ENCODE results near the gene NELFCD. TPM values are rescaled to one million over a fixed set of nuclear protein-coding genes. Genes with fewer than 3 reads are reported as not detected.

The NELFCD gene
- total RNA-seq, 1 donor from 2014 or later, result 112 TPM

DNA sequence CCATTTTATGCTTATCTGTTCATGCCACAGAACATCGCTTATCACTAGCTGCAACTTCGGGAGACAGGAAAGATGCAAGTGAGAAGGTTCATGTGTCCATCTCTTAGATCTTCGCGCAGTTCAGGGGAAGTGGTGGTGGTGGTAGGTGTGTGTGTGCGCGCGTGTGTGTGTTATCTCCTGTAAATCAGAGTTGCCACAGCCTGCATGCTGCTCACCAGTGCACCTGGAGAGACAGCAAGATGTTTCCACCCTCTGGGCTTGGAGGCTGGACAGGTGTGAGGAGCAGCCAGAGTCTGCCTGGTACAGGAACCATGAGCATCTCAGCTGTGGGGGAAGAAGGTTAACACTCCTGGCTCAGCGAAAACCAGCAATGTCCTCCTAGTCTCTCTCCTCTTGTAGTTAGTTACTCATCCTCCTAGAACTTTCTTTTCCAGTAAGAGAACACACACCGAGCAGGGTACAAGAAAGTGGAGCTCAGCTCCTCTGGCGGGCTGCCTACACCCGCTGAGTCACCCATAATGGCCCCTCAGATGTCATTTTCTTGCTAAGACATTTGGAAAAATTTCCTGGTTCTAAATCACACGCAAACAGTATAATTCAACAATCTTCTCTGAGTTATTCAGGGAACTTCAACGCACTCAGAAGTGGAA, 33.0 kb downstream of the NELFCD start:
- no peak overlapping the region for H3K4me3 Mint-ChIP-seq (ENCODE audit: unreplicated experiment)
- no peaks in the 10 kb centered on the region for H3K9me3 Mint-ChIP-seq (ENCODE audit: unreplicated experiment)
- peaks cover 7% of the 10 kb centered on the region for H3K4me1 Mint-ChIP-seq (ENCODE audit: low read depth, unreplicated experiment)
- H3K27me3 Mint-ChIP-seq (ENCODE audit: unreplicated experiment), result peaks cover 4% of the 10 kb centered on the region
- H3K27ac Mint-ChIP-seq (ENCODE audit: unreplicated experiment), result no peak overlapping the region
- DNase-seq, result no peak
- TF ChIP-seq, protein P1, sequence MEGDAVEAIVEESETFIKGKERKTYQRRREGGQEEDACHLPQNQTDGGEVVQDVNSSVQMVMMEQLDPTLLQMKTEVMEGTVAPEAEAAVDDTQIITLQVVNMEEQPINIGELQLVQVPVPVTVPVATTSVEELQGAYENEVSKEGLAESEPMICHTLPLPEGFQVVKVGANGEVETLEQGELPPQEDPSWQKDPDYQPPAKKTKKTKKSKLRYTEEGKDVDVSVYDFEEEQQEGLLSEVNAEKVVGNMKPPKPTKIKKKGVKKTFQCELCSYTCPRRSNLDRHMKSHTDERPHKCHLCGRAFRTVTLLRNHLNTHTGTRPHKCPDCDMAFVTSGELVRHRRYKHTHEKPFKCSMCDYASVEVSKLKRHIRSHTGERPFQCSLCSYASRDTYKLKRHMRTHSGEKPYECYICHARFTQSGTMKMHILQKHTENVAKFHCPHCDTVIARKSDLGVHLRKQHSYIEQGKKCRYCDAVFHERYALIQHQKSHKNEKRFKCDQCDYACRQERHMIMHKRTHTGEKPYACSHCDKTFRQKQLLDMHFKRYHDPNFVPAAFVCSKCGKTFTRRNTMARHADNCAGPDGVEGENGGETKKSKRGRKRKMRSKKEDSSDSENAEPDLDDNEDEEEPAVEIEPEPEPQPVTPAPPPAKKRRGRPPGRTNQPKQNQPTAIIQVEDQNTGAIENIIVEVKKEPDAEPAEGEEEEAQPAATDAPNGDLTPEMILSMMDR (IDR thresholded peaks at IDR 0.05; ENCODE audit: partially characterized antibody, unreplicated experiment), result no peak
- H3K36me3 Mint-ChIP-seq (ENCODE audit: unreplicated experiment), result no peaks in the 10 kb centered on the region

DNA sequence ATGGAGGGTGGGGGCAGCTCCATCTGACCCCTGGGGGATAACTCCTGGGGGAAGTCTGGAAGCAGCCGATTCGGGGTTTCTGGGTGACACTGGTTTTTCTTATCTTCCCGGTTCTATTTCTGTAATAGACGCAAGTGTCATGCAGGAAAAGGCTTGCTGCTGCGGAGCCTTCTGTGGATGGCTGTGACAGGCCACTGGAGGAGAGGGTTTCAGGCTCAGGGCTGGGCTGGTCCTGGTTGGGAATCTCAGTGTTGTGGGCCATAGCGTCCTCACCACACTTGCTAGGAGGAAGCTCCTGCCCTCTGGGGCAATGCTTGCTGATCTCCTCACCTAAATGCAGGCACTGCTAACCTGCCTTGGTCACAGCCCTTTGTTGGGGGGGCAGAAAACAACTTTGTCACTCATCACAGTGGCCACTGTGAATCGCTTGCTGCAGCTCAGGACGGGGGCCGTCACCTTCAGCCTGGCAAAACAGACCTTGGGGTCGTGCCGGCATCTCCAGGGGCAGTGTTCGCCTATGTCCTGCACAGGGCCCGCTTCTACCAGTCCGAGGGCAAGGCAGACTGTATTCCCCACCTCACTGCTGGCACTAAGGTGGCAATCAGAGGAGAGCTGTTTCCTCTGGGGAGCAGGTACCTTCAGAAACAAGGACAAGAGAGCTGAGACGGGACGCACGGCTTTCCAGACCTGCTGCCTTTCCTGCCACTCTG, 33.8 kb downstream of the NELFCD start:
- Mint-ChIP-seq H3K27me3 (ENCODE audit: unreplicated experiment) (peaks cover 4% of the 10 kb centered on the region), H3K4me1 (ENCODE audit: low read depth, unreplicated experiment) (peaks cover 8% of the 10 kb centered on the region), H3K9me3 (ENCODE audit: unreplicated experiment) (no peaks in the 10 kb centered on the region), H3K4me3 (ENCODE audit: unreplicated experiment) (no peak overlapping the region), H3K27ac (ENCODE audit: unreplicated experiment) (no peak overlapping the region), H3K36me3 (ENCODE audit: unreplicated experiment) (no peaks in the 10 kb centered on the region)
- TF ChIP-seq, protein P1 (IDR thresholded peaks at IDR 0.05; ENCODE audit: partially characterized antibody, unreplicated experiment), result no peak
- peak; percentile 13 for DNase-seq

DNA sequence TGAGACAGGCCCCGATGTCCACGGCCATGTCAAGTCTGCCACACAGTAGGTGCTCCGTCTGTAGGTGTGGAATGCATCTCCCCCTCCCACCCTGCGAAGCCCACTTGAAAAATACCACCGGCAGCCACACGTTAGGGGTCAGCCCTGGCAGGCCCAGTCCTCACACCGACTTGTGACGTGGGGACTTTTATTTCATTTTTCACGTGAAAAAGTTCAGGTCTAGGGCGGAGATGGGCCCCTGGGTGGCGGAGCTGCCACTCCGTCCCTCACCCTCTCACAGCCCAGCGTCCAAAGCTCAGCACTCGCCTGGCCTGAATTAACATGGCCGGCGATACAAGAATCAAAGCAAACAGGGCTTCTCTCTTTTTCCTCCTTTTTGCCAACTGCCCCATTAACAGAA, 34.4 kb downstream of the NELFCD start:
- Mint-ChIP-seq H3K27ac (ENCODE audit: unreplicated experiment) (no peak overlapping the region), H3K36me3 (ENCODE audit: unreplicated experiment) (no peaks in the 10 kb centered on the region), H3K4me1 (ENCODE audit: low read depth, unreplicated experiment) (peaks cover 8% of the 10 kb centered on the region), H3K4me3 (ENCODE audit: unreplicated experiment) (no peak overlapping the region), H3K9me3 (ENCODE audit: unreplicated experiment) (no peaks in the 10 kb centered on the region), H3K27me3 (ENCODE audit: unreplicated experiment) (peaks cover 4% of the 10 kb centered on the region)
- peak; percentile 7 for DNase-seq
- TF ChIP-seq, protein P1 (IDR thresholded peaks at IDR 0.05; ENCODE audit: partially characterized antibody, unreplicated experiment), result no peak

DNA sequence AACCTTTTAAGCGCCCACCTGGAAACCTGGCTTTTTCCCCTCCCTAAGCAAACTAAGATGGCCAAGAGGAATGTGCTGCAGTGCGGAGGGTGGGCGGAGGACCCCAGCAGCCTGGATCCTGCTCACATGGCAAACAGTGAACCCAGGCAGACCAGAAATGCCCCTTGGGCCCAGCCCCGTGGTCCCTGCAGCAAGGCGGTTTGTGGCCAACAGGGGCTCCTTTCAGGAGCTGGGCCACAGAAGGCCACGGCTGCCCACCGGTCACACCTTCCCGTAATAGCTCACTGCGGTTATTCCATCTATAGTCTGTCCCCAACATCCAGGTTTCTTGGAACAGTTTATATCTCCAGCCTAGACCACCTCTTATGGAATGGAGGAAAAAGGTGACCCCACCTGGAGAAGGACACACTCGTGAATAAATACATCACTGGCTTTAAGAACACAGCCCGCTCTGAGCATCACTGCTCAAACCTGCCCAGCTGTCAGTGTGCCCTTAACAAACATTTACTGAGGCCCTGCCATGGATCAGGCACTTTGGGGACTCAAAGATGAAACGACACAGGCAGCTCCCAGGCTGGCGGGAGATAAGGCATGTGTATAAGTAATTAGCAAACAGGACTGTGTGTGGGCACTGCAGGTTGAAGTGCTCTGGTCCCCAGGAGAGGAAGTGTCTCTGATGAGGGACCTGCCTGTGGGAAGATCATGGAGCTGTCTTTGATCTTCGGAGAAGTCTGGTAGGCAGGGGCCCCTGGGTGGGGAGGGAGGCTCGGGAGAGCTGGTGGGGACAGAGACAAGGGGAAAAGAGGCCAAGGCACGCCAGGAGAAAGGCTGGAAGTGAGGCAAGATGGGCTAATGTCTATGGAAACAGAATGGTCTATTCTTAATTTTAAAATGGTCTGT, 35.0 kb downstream of the NELFCD start:
- peaks cover 4% of the 10 kb centered on the region for H3K27me3 Mint-ChIP-seq (ENCODE audit: unreplicated experiment)
- peaks cover 8% of the 10 kb centered on the region for H3K4me1 Mint-ChIP-seq (ENCODE audit: low read depth, unreplicated experiment)
- no peak overlapping the region for H3K4me3 Mint-ChIP-seq (ENCODE audit: unreplicated experiment)
- DNase-seq, result peak; percentile 14
- H3K9me3 Mint-ChIP-seq (ENCODE audit: unreplicated experiment), result no peaks in the 10 kb centered on the region
- H3K36me3 Mint-ChIP-seq (ENCODE audit: unreplicated experiment), result no peaks in the 10 kb centered on the region
- H3K27ac Mint-ChIP-seq (ENCODE audit: unreplicated experiment), result no peak overlapping the region
- TF ChIP-seq, protein P1 (IDR thresholded peaks at IDR 0.05; ENCODE audit: partially characterized antibody, unreplicated experiment), result no peak

All from glutamatergic neuron (in vitro differentiated cells).